HG03378 (cell line): Measurements from ENCODE around the gene FA2H.
"Not testable (repeated sequence)": the region's sequence is repeated elsewhere in the genome, so short reads cannot be mapped to it uniquely, and the experiment has no call there.

Source experiments
- ATAC-seq: cut with Tn5 transposase; IDR thresholded peaks from one replicate; pipeline ENCODE4 v1.9.1; 2021; ENCODE audit warnings: mild to moderate bottlenecking, moderate library complexity; ENCODE audit not compliant: unreplicated experiment

Gene FA2H

GRCh38 chr16:74695450-74696422, 78.9 kb downstream of the FA2H start:
- ATAC-seq, result peak; percentile 90

- no peak for ATAC-seq
Measured at GRCh38 chr16:74691093-74691855, 83.3 kb downstream of the FA2H start.

DNA sequence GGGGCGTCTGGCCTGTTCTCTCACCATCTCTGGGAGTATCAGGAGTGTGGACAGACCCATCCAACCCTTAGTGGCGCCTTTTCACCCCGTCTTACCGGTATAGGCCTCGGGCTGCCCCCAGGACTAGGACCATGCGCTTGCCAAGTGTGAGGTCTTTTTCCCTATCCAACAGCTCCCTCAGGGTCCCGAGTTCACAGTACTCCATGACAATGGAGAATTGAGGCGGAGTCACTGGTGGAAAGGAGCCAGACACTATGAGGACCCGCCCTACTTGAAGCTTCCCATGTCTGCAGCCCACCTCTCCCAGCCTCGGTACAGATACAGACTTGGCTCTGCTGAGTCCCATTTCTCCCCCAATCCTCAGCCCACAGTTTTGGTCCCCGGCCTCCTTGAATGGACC, 92.1 kb downstream of the FA2H start:
- ATAC-seq, result no peak

DNA sequence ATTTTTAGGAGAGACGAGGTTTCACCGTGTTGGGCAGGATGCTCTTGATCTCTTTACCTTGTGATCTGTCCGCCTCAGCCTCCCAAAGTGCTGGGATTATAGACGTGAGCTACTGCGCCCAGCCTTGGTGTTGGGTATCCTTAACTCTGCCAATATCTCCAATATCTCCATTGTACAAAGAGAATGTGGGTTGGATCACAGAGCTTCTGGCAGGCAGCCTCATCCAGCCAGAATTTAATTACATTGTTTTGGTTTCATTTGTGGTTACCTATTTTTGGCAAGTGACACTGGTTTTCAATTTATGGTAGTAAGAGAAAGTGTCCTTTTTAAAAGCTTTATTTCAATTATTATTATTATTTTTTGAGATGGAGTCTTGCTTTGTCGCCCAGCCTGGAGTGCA, 93.9 kb downstream of the FA2H start:
- no peak for ATAC-seq

DNA sequence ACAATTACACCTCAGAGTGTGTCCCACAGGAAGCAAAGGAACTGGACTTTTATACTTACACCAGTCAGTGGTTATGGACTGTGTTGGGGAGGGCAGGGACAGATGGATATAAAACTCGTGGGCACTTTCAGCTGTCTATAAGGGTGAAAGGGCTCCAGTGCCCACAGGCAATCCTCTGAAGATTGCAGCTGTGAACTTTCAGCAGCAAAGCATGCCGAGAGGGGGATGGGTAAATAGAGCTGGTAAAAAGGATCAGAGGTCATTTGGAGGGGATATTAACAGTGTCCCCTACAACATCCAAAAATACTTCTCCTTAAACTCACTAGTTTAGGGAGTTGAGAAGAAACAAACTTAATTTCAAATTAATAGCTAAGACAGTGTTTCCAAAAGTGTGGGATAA, 94.6 kb downstream of the FA2H start:
- ATAC-seq, result no peak

GRCh38 chr16:74677868-74678267, 96.8 kb downstream of the FA2H start:
- ATAC-seq, result no peak

- ATAC-seq, result no peak
Measured at GRCh38 chr16:74673876-74674275, 100.7 kb downstream of the FA2H start.

- ATAC-seq, result not testable (repeated sequence)
Measured at GRCh38 chr16:74668877-74669276, 105.7 kb downstream of the FA2H start.

- ATAC-seq, result no peak
Measured at GRCh38 chr16:74667255-74667700, 107.3 kb downstream of the FA2H start.

GRCh38 chr16:74666425-74667254, 108.0 kb downstream of the FA2H start, which contains the start of gene RFWD3:
TSS of gene RFWD3 (minus strand) at chr16:74666877. CDS start at chr16:74661449, 5,428 bp downstream.
- ATAC-seq, result peak; percentile 100

- ATAC-seq, result no peak
Measured at GRCh38 chr16:74666010-74666421, 108.6 kb downstream of the FA2H start.
